Stimulated activated CD4-positive, alpha-beta T cell treated with anti-CD3 and anti-CD28 coated beads, Interleukin-12 subunit alpha, Interleukin-12 subunit beta, amount 100 ng/mL, for 4 hours (primary cell): Measurements from ENCODE around the gene ARID1B.

Experiments used
- DNase-seq: peaks from one replicate; pipeline ENCODE4 v3.0.0-alpha.2; 2020

Gene ARID1B

DNA sequence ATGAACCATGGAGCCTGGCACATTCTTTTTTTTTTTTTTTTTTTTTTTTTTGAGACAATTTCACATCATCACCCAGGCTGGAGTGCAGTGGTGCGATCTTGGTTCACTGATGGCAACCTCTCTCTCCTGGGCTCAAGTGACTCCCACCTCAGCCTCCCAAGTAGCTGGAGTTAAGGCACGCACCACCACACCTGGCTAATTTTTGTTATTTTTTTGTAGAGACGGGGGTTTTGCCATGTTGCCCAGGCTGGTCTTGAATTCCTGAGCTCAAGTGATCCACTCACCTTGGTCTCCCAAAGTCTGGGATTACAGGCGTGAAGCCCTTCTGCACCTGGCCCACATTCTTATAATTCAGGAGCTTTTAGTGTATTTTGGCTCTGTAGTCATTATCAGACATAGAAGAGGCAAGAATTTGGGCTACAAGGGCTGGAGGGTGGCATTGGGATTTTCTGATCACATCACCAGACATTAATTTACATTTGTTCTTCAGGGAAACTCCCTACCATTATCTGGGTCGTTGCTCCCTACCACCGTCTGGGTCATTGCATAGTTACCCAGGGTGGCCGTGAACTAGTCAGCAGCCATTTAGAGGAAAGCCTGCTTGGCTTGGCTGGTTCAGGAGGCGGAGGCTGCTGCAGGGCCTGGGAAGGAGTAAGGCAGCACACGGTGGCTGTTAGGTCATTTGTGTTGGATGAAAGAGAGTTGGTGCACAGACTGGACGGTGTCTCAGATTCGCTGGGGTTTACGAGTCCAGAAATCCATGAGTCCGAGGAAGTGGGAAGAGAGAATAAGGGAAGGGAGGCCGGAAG, 17.6 kb downstream of the ARID1B start:
- DNase-seq: no peak

GRCh38 chr6:156795825-156796224, 18.6 kb downstream of the ARID1B start:
- no peak for DNase-seq

- no peak for DNase-seq
These were observed 19.4 kb downstream of the ARID1B start for GRCh38 chr6:156796627-156797026.

GRCh38 chr6:156797901-156798735, 20.9 kb downstream of the ARID1B start:
- DNase-seq: no peak

DNA sequence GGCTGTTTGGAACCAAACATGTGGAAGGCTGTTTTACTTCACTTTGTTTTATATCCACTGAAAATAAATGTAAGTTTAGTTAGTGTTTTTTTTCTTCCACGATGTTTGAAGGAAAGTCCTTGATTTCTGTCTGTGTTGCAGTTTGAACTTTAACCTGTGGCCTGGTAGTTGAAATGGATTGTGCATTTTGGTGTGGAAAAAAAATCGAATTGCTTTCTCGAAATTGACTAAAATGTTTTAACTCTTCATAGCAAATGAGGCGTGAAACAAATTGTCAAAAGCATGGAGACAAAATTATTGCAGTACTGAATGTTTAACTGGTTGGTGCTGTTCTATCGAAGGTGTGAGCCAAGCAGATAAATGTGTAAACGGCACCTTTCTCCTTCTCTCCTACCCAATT, 24.5 kb downstream of the ARID1B start:
- DNase-seq: no peak

DNA sequence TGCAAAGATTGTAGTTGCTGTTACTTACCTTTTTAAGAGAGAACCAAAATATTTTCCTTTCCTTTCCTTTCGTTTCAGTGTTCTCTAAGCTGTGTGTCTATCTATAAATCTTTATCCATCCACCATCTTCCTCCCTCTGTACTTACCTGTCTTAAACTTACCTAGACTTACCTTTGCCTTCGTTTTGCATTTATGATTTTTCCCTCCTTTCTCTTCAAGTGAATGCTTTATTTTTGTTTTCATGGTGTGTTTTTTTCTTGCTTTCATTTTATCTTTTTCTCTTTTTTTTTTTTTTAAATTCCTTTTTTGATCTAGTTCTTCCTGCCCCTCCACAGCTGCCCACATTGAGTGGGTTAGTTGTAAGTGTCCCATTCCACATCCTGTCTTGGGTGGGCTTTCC, 26.2 kb downstream of the ARID1B start:
- no peak for DNase-seq

DNA sequence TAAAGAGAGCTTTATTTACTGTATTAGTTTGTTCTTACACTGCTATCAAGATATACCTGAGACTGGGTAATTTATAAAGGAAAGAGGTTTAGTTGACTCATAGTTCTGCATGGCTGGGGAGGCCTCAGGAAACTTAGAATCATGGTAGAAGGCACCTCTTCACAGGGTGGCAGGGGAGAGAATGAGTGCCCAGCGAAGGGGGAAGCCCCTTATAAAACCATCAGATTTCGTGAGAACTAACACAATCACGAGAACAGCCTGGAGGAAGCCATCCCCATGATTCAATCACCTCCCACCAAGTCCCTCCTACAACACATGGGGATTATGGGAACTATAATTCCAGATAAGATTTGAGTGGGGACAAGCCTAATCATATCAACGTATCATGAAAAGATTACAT, 27.2 kb downstream of the ARID1B start:
- no peak for DNase-seq

DNA sequence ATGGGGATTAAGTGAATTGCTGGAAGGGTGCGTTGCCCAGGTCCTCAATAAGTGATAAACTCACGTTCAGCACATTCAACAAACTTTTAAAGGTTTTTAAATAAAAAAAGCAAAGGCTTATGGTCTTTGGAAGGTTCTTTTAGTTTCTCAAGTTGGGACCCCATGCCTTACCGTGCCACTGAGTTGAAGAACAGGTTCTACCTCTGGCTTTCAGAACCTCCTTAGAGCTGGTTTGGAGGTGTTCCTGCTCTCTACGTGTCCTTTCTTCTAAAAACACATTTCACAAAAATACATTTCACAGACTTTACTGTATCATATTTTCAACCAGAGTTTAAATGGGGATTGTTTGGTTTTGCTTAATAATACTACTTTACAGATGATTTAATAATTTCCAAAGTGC, 29.0 kb downstream of the ARID1B start:
- no peak for DNase-seq

DNA sequence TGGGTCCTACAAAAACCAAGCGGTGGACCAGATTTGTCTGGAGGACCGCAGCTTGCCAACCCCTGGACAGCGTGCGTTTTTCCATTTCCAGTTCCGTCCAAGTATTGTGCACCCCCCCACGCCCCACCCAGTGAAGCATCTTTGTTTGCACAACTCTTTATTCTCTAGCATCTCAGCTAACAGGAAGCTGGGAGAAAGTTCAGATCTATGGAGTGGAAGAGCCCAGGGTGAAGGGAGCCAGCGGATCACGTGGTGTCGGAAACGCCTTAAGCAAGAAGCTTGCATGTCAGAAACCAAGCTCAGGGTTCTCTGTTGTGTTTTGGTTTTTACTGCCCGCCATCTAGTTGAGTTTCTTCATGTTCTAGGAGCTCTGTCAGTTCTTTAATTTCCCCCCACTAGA, 29.9 kb downstream of the ARID1B start:
- no peak for DNase-seq

DNA sequence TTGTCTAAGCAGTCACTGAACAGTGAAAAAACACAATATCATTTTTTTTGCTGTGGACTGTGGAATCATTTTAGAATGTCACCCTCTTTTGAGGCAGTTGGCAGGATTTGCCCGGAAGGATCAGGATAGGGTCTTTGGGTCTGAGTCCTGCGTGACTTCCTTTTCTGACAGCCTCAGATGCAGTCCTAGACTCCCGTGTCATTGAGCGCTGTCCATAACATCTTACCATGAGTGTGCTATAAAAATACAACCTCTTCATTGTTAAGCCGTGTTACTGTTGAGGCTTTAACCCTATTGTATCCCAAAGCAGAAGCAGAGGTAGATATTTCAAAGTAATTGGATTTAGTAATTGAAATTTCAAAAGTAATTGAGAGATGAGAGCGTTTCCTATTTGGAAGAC, 30.6 kb downstream of the ARID1B start:
- DNase-seq: no peak

DNA sequence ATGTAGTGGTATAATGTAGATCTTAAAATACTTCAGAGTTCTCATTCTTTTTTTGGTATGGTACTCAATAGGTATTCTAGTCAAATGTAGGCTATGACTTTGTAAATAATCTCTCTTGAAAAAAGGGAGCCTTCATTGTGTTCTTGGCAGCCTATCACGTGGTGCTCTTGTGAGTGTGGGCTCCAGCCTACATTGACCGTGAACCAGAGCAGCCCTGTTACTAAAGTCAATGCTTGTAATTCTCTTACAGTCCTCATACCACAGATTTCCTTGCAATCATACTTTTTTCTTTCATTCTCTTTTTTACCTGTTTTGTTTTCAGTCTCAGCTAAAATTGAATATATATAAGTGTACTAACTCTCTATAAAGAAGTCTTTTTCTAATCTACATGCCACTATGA, 31.1 kb downstream of the ARID1B start:
- no peak for DNase-seq

DNA sequence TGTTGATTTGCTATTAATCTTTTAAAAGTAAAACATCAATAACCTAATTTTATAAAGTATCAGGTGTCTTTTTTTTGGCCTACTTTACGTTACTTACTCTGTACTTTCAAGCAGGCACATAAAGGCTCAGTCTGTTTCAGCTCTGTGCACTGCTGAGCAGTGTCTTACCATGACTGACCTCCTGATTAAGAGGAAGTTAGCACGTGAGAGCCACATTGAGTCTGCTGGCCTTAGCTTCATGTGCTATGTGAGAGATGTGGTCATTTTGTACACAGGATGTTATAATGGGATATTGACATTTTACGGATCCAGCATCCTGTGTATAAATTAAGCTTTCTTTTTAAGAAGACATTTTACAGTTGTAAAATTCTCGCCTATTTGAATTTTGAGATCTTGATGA, 31.9 kb downstream of the ARID1B start:
- DNase-seq: no peak

DNA sequence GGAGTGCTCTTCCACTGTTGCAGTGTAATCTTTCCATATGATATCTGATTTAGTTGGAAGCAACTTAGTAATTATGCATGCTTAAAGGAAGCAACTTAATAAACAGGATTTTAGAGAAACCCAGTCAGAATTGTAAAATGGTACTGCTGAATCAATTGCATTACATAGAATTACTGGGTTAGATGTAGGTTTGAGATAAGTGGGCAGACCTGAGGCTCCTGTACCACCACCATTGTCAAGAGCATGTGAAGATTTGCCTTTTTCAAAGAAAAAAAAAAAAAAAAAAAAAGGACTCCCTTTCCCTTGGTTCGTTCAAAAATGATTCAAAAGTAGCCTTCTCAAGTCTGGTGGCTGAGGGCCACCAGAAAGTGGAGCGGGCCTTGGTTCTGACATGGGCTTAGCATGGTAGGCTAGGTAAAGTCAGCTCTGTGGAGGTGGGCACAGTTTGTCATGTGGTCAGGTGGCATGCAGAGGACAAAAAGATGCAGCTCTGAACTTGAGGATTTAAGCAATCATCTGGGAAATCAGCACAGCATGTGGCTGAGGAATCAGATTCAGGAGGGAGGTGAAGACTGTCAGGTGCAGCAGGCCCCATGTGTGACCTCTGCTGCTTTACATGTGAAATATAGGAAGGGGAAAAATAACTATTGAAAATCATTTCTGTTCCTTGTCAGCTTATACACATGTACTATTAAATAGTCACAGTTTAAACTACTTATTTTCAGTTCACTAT, 32.4 kb downstream of the ARID1B start:
- DNase-seq: no peak

- DNase-seq: no peak
These were observed 36.9 kb downstream of the ARID1B start for GRCh38 chr6:156814036-156814581.

GRCh38 chr6:156816505-156816904, 39.3 kb downstream of the ARID1B start:
- no peak for DNase-seq

DNA sequence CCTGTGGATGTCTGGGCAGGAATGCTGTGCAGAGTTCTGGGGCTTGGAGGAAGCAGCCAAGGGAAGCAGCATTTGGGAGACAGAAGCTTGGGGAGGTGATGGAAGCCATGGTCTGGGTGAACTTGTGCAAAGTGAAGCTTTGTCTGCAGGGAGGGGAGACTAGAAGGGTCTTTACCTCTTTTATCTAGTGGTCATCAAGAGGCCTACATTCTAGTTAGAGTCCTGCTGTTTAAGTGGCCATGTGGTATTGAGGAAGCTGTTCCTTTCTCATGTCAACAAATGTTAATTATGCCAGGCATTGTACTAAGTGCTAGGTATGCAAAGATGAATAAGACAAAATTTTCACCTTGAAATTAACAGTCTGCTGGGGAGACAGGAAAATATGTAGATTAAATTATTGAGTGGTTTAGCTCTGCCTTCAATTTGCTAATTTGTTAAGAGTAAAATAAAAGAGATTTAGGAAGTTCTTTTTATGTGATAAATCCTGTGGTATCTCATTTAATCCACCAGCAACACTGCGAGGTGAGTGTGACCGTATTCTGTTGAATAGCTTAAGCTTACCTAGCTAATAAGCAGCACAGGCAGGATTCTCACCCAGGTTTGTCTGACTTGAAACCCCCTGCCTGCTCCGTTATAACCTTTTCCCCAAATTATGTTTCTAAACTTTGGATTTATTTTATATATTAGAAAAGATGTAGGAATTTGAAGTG, 43.1 kb downstream of the ARID1B start:
- DNase-seq: no peak

DNA sequence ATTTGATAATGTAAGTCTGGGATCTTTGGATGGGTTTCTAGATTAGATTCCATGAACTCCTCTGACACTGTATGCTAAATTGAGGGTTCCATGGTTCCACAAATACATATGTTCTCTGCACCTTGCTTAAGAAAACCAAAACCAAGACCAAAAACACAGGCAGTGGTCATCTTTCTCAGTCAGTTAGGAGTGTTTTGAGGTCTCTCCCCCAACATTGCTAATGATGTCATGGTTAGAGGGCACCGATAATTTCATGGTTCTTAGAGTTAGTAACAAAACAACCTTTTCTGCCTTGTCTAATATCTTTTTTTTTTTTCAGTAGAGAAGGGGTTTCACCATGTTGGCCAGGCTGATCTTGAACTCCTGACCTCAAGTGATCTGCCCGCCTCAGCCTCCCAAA, 44.5 kb downstream of the ARID1B start:
- no peak for DNase-seq

DNA sequence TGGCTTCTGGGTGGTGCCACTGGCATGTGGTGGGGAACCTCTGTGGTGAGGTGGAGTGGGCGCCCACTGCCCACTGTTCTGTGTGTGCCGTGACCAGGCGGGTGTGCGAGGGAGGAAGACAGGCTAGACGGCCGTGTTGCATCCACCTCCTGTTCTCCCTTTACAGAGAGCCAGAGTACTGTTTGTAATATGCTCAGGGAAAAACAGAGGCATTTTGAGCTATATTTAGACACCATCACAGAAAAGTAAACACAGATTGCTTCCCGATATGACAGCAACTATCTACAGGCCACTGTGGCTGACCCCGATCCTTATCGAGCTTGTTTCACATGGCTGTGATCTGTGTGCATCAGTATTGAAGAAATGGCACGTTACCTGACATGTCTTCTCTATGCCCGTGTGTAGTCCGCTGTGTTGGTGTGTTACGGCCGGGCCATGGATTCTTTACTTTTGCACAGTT, 45.6 kb downstream of the ARID1B start:
- DNase-seq: no peak

DNA sequence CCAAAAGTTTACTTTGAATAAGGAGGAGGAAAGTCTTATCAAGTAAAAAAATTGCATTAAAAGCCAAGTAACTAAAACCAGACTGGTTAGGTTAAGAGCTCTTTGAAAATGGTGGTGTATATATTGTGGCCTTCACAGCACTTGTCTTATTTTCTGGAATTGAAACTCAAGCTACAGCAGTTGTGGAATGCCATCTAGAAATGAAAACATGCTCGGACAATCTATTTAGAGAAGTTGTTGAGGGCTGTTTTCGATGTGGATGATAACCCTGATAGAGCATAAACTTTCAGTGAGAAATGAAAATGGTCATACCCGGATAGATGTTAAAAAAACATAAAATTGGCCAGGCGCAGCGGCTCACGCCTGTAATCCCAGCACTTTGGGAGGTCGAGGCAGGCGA, 47.0 kb downstream of the ARID1B start:
- DNase-seq: no peak

DNA sequence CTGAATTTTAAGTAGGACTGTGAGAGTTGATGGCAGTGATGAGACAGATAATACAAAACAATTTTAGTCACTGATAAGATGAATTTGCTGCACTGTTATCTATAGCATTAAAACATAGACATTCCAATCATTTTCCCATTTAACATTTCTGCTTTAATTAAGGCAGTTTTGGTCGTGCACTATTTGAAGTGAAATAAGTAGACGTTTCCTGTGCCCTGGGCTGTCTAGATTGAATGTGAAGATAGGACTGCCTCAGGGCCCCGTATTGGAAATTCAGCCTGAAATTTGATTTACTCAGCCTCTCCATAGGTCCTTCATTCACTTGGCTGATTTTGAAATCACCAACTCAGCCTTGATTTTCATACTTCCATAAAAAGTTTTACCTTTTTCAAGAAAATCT, 48.3 kb downstream of the ARID1B start:
- no peak for DNase-seq

- DNase-seq: no peak
These were observed 49.2 kb downstream of the ARID1B start for GRCh38 chr6:156826290-156826955.

DNA sequence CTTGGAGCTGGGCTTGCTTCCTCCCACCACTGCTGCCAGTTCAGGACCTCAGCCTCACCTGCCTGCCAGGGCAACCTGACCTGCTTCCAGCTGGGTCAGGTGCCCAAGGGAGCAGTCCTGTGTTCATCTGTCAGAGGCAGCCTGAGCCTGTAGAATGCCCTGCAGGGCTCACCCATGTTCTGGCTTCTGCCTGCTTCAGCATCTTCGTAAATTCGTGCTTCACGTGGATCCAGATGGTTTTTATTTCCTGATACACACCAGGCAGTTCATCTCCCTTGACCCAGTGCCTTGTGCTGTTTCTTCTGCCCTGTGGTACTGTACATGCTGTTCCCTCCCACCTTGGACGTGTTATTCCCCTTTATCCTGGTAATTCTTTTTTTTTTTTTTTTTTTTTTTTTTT, 50.2 kb downstream of the ARID1B start:
- DNase-seq: no peak
